Measurements from ENCODE around the gene BTBD9.
A peak's percentile ranks its signal among the peaks of the same experiment; 100 is the strongest.

BTBD9 gene

GRCh38 chr6:38510205-38510604, 129.5 kb downstream of the BTBD9 start:
- no peaks in the 10 kb centered on the region for H3K36me3 ChIP-seq (ENCODE audit: control insufficient read depth in 1 of 2, insufficient read depth in 2 of 2, low read depth in 1 of 2, low read length in 2 of 2)
- no peak overlapping the region for H2BK120ac ChIP-seq (ENCODE audit: low read depth, low read length)
- no CpG with 5 or more reads among the region's 1 CpG for WGBS
- no peak overlapping the region for H2AFZ ChIP-seq (ENCODE audit: low read depth, low read length)
- DNase-seq: no peak
- no peaks in the 10 kb centered on the region for H3K79me1 ChIP-seq (replicated peaks; ENCODE audit: low read length, poor library complexity, severe bottlenecking)
- H3K4me2 ChIP-seq (ENCODE audit: low read length, poor library complexity, severe bottlenecking): no peak overlapping the region
- peak overlapping the region; percentile 2 for H4K91ac ChIP-seq (ENCODE audit: low read length)
- H3K27ac ChIP-seq (ENCODE audit: low read length, poor library complexity, severe bottlenecking): peak overlapping the region; percentile 83
- no peak overlapping the region for H4K8ac ChIP-seq (ENCODE audit: low read length)
- no peaks in the 10 kb centered on the region for H3K27me3 ChIP-seq (ENCODE audit: control insufficient read depth in 1 of 2, insufficient read depth in 1 of 2, low read length in 2 of 2)
- H2BK5ac ChIP-seq (ENCODE audit: low read depth, low read length, poor library complexity, severe bottlenecking): no peak overlapping the region
- H3K23ac ChIP-seq (ENCODE audit: low read length in 2 of 2): no peak overlapping the region
- no peak overlapping the region for H2BK15ac ChIP-seq (ENCODE audit: low read depth, poor library complexity, severe bottlenecking)
- H3K9ac ChIP-seq (ENCODE audit: low read length): no peak overlapping the region
- H3K14ac ChIP-seq (ENCODE audit: low read length in 2 of 2): no peak overlapping the region
- no peaks in the 10 kb centered on the region for H3K4me1 ChIP-seq (ENCODE audit: control insufficient read depth, insufficient read depth, low read depth, low read length)
- H3K9me3 ChIP-seq (ENCODE audit: control insufficient read depth, low read length): no peaks in the 10 kb centered on the region
- H2AK5ac ChIP-seq (ENCODE audit: low read length, severe bottlenecking): peak overlapping the region; percentile 47
- no peak overlapping the region for H3K4ac ChIP-seq (ENCODE audit: low read depth in 1 of 2, low read length in 2 of 2)
- peak overlapping the region; percentile 33 to 94 for H2BK12ac ChIP-seq (ENCODE audit: low read length in 2 of 2)
- no peak overlapping the region for H3K18ac ChIP-seq (ENCODE audit: low read depth in 1 of 2, low read length in 2 of 2)
- H3K4me3 ChIP-seq (ENCODE audit: insufficient read depth in 1 of 2, low read depth in 1 of 2, low read length in 2 of 2): no peak overlapping the region

- Histone ChIP-seq H3K14ac (ENCODE audit: low read length in 2 of 2) (no peak overlapping the region), H3K18ac (ENCODE audit: low read depth in 1 of 2, low read length in 2 of 2) (no peak overlapping the region), H3K9me3 (ENCODE audit: control insufficient read depth, low read length) (no peaks in the 10 kb centered on the region), H3K79me1 (replicated peaks; ENCODE audit: low read length, poor library complexity, severe bottlenecking) (no peaks in the 10 kb centered on the region), H2BK15ac (ENCODE audit: low read depth, poor library complexity, severe bottlenecking) (no peak overlapping the region), H3K27me3 (ENCODE audit: control insufficient read depth in 1 of 2, insufficient read depth in 1 of 2, low read length in 2 of 2) (no peaks in the 10 kb centered on the region), H3K4me2 (ENCODE audit: low read length, poor library complexity, severe bottlenecking) (no peak overlapping the region), H2BK120ac (ENCODE audit: low read depth, low read length) (no peak overlapping the region), H2BK5ac (ENCODE audit: low read depth, low read length, poor library complexity, severe bottlenecking) (no peak overlapping the region), H4K8ac (ENCODE audit: low read length) (no peak overlapping the region), H3K4ac (ENCODE audit: low read depth in 1 of 2, low read length in 2 of 2) (no peak overlapping the region), H3K36me3 (ENCODE audit: control insufficient read depth in 1 of 2, insufficient read depth in 2 of 2, low read depth in 1 of 2, low read length in 2 of 2) (no peaks in the 10 kb centered on the region), H3K4me3 (ENCODE audit: insufficient read depth in 1 of 2, low read depth in 1 of 2, low read length in 2 of 2) (no peak overlapping the region), H3K23ac (ENCODE audit: low read length in 2 of 2) (no peak overlapping the region), H4K91ac (ENCODE audit: low read length) (peak overlapping the region; percentile 2), H3K4me1 (ENCODE audit: control insufficient read depth, insufficient read depth, low read depth, low read length) (no peaks in the 10 kb centered on the region), H2AK5ac (ENCODE audit: low read length, severe bottlenecking) (peak overlapping the region; percentile 47), H3K9ac (ENCODE audit: low read length) (no peak overlapping the region), H2AFZ (ENCODE audit: low read depth, low read length) (no peak overlapping the region), H3K27ac (ENCODE audit: low read length, poor library complexity, severe bottlenecking) (peak overlapping the region; percentile 83), H2BK12ac (ENCODE audit: low read length in 2 of 2) (peak overlapping the region in 1 of 2 experiments; percentile 94)
- WGBS: 62% methylated on average over 1 of the region's 1 CpG
- DNase-seq: peak; percentile 77
Observed at GRCh38 chr6:38509713-38510112, 130.0 kb downstream of the BTBD9 start.

GRCh38 chr6:38508894-38509293, 130.8 kb downstream of the BTBD9 start:
- Histone ChIP-seq H2BK12ac (ENCODE audit: low read length in 2 of 2) (no peak overlapping the region), H2BK120ac (ENCODE audit: low read depth, low read length) (no peak overlapping the region), H3K9me3 (ENCODE audit: control insufficient read depth, low read length) (no peaks in the 10 kb centered on the region), H3K79me1 (replicated peaks; ENCODE audit: low read length, poor library complexity, severe bottlenecking) (no peaks in the 10 kb centered on the region), H3K9ac (ENCODE audit: low read length) (no peak overlapping the region), H2BK5ac (ENCODE audit: low read depth, low read length, poor library complexity, severe bottlenecking) (no peak overlapping the region), H3K4me2 (ENCODE audit: low read length, poor library complexity, severe bottlenecking) (peak overlapping the region; percentile 30), H3K36me3 (ENCODE audit: control insufficient read depth in 1 of 2, insufficient read depth in 2 of 2, low read depth in 1 of 2, low read length in 2 of 2) (no peaks in the 10 kb centered on the region), H3K27ac (ENCODE audit: low read length, poor library complexity, severe bottlenecking) (peak overlapping the region; percentile 49), H3K27me3 (ENCODE audit: control insufficient read depth in 1 of 2, insufficient read depth in 1 of 2, low read length in 2 of 2) (no peaks in the 10 kb centered on the region), H3K23ac (ENCODE audit: low read length in 2 of 2) (no peak overlapping the region), H2AFZ (ENCODE audit: low read depth, low read length) (no peak overlapping the region), H2BK15ac (ENCODE audit: low read depth, poor library complexity, severe bottlenecking) (no peak overlapping the region), H3K14ac (ENCODE audit: low read length in 2 of 2) (no peak overlapping the region), H3K4ac (ENCODE audit: low read depth in 1 of 2, low read length in 2 of 2) (no peak overlapping the region), H4K8ac (ENCODE audit: low read length) (no peak overlapping the region), H3K4me1 (ENCODE audit: control insufficient read depth, insufficient read depth, low read depth, low read length) (no peaks in the 10 kb centered on the region), H2AK5ac (ENCODE audit: low read length, severe bottlenecking) (no peak overlapping the region), H4K91ac (ENCODE audit: low read length) (no peak overlapping the region), H3K4me3 (ENCODE audit: insufficient read depth in 1 of 2, low read depth in 1 of 2, low read length in 2 of 2) (no peak overlapping the region), H3K18ac (ENCODE audit: low read depth in 1 of 2, low read length in 2 of 2) (no peak overlapping the region)
- DNase-seq: peak; percentile 74

GRCh38 chr6:38508286-38508685, 131.4 kb downstream of the BTBD9 start:
- Histone ChIP-seq H3K79me1 (replicated peaks; ENCODE audit: low read length, poor library complexity, severe bottlenecking) (no peaks in the 10 kb centered on the region), H2BK15ac (ENCODE audit: low read depth, poor library complexity, severe bottlenecking) (no peak overlapping the region), H3K14ac (ENCODE audit: low read length in 2 of 2) (no peak overlapping the region), H4K91ac (ENCODE audit: low read length) (no peak overlapping the region), H3K36me3 (ENCODE audit: control insufficient read depth in 1 of 2, insufficient read depth in 2 of 2, low read depth in 1 of 2, low read length in 2 of 2) (no peaks in the 10 kb centered on the region), H3K4me3 (ENCODE audit: insufficient read depth in 1 of 2, low read depth in 1 of 2, low read length in 2 of 2) (no peak overlapping the region), H3K27ac (ENCODE audit: low read length, poor library complexity, severe bottlenecking) (peak overlapping the region; percentile 49), H3K4ac (ENCODE audit: low read depth in 1 of 2, low read length in 2 of 2) (no peak overlapping the region), H3K23ac (ENCODE audit: low read length in 2 of 2) (no peak overlapping the region), H2BK120ac (ENCODE audit: low read depth, low read length) (no peak overlapping the region), H2BK12ac (ENCODE audit: low read length in 2 of 2) (no peak overlapping the region), H3K9ac (ENCODE audit: low read length) (no peak overlapping the region), H3K27me3 (ENCODE audit: control insufficient read depth in 1 of 2, insufficient read depth in 1 of 2, low read length in 2 of 2) (no peaks in the 10 kb centered on the region), H2AK5ac (ENCODE audit: low read length, severe bottlenecking) (no peak overlapping the region), H3K4me2 (ENCODE audit: low read length, poor library complexity, severe bottlenecking) (peak overlapping the region; percentile 46), H2AFZ (ENCODE audit: low read depth, low read length) (no peak overlapping the region), H3K4me1 (ENCODE audit: control insufficient read depth, insufficient read depth, low read depth, low read length) (no peaks in the 10 kb centered on the region), H4K8ac (ENCODE audit: low read length) (no peak overlapping the region), H3K18ac (ENCODE audit: low read depth in 1 of 2, low read length in 2 of 2) (no peak overlapping the region), H2BK5ac (ENCODE audit: low read depth, low read length, poor library complexity, severe bottlenecking) (no peak overlapping the region), H3K9me3 (ENCODE audit: control insufficient read depth, low read length) (no peaks in the 10 kb centered on the region)
- 67% methylated on average over 2 of the region's 2 CpGs for WGBS
- no peak for DNase-seq

All from mesenchymal stem cell (in vitro differentiated cells and primary cell).